GM06990 (cell line): ENCODE results near the gene ANKRD42.

Experiments used
- DNase-seq: peaks from one replicate; pipeline ENCODE4 v3.0.0-alpha.2; 2011; ENCODE audit not compliant: insufficient read length; ENCODE audit errors: extremely low read depth
- H3K27me3 ChIP-seq: replicated peaks from 2 replicates; pipeline ENCODE4 v1.6.0; 2011; ENCODE audit warnings: low read length; ENCODE audit not compliant: control insufficient read depth, insufficient read depth
- H3K36me3 ChIP-seq: 2 replicates; pipeline ENCODE4 v1.5.1; 2011; ENCODE audit warnings: low read length; ENCODE audit not compliant: control insufficient read depth, insufficient read depth
- H3K4me3 ChIP-seq: replicated peaks from 2 replicates; pipeline ENCODE4 v1.5.1; 2011; ENCODE audit warnings: low read depth, mild to moderate bottlenecking, control low read depth, low read length
- CTCF ChIP-seq: IDR thresholded peaks from 2 replicates; pipeline ENCODE4 v1.5.1; 2011; ENCODE audit warnings: low read length, control low read depth, mild to moderate bottlenecking, inconsistent platforms; ENCODE audit not compliant: insufficient read depth, poor library complexity, severe bottlenecking

ANKRD42 gene

GRCh38 chr11:83194281-83195142, 1.0 kb downstream of the ANKRD42 start:
- peak overlapping the region; percentile 78 for H3K4me3 ChIP-seq
- no peaks in the 10 kb centered on the region for H3K27me3 ChIP-seq
- TF ChIP-seq CTCF = no peak
- H3K36me3 ChIP-seq = no peaks in the 10 kb centered on the region; the same call in none of the 2 replicates
- peak; percentile 65 for DNase-seq

- Histone ChIP-seq H3K4me3 (peak overlapping the region; percentile 78), H3K36me3 (no peaks in the 10 kb centered on the region; the same call in none of the 2 replicates), H3K27me3 (no peaks in the 10 kb centered on the region)
- TF ChIP-seq CTCF = no peak
- no peak for DNase-seq
Observed at GRCh38 chr11:83195143-83195466, 1.6 kb downstream of the ANKRD42 start.

- H3K4me3 ChIP-seq = no peak overlapping the region; the same call in 1 of the 2 replicates
- no peaks in the 10 kb centered on the region for H3K27me3 ChIP-seq
- DNase-seq = no peak
- no peak for TF ChIP-seq CTCF
- H3K36me3 ChIP-seq = no peaks in the 10 kb centered on the region; the same call in 1 of the 2 replicates
Observed at GRCh38 chr11:83195649-83196048, 2.1 kb downstream of the ANKRD42 start.

GRCh38 chr11:83200035-83200434, 6.5 kb downstream of the ANKRD42 start:
- no peak for DNase-seq
- H3K36me3 ChIP-seq = no peaks in the 10 kb centered on the region
- H3K4me3 ChIP-seq = no peak overlapping the region
- TF ChIP-seq CTCF = no peak
- H3K27me3 ChIP-seq = no peaks in the 10 kb centered on the region

- DNase-seq = no peak
- no peak for TF ChIP-seq CTCF
Observed at GRCh38 chr11:83205608-83206185, 12.2 kb downstream of the ANKRD42 start.

More at GRCh38 chr11:83205608-83206185, 12.2 kb downstream of the ANKRD42 start:
- Histone ChIP-seq H3K4me3 (no peak overlapping the region), H3K27me3 (no peaks in the 10 kb centered on the region), H3K36me3 (no peaks in the 10 kb centered on the region)
